T-helper 1 cell treated with Interleukin-12 subunit alpha and Interleukin-12 subunit beta and Interleukin-4 antibody, amounts not matched to agents 30 ng/mL and 1 ng/mL, for 36 hours (primary cell): Measurements from ENCODE around the gene ATG16L1. TPM values are rescaled to one million over a fixed set of nuclear protein-coding genes. Genes with fewer than 3 reads are reported as not detected.

ENCODE experiments used
- intact Hi-C: fragments of 100-400 bp; cut with micrococcal nuclease; formaldehyde crosslinking; loops from one replicate; pipeline ENCODE4 v1.15.1; 2024
- total RNA-seq: library from RNA; stranded (reverse); gene quantifications from 2 replicates; pipeline ENCODE4 v1.2.3, GENCODE V29; 2022

Gene ATG16L1
- total RNA-seq, 1 donor from 2014 or later: 57.1 TPM

- intact Hi-C loops: no loop called here
Observed at GRCh38 chr2:233226511-233227031, 24.9 kb upstream of the ATG16L1 start.

GRCh38 chr2:233227346-233227978 lies 24.0 kb upstream of the ATG16L1 start:
- intact Hi-C loops: no loop called here

- intact Hi-C loops: no loop called here
Observed at GRCh38 chr2:233228376-233228775, 23.1 kb upstream of the ATG16L1 start.

- intact Hi-C loops: loop anchor here (1.0 to 5.0 kb wide), 3 partner anchors 9 to 36 kb away; no protein-coding TSS in a partner anchor
Observed at GRCh38 chr2:233233618-233234230, 17.7 kb upstream of the ATG16L1 start.

GRCh38 chr2:233234264-233234663 lies 17.2 kb upstream of the ATG16L1 start:
- intact Hi-C loops: loop anchor here (1.0 to 5.0 kb wide), 3 partner anchors 8 to 37 kb away; no protein-coding TSS in a partner anchor

GRCh38 chr2:233234996-233235395 lies 16.5 kb upstream of the ATG16L1 start:
- intact Hi-C loops: loop anchor here (1.0 to 5.0 kb wide), 3 partner anchors 7 to 38 kb away; no protein-coding TSS in a partner anchor

- intact Hi-C loops: no loop called here
Observed at GRCh38 chr2:233235977-233236376, 15.5 kb upstream of the ATG16L1 start.

- intact Hi-C loops: no loop called here
Observed at GRCh38 chr2:233236820-233237589, 14.5 kb upstream of the ATG16L1 start.

GRCh38 chr2:233240897-233241296 lies 10.6 kb upstream of the ATG16L1 start:
- intact Hi-C loops: no loop called here

- intact Hi-C loops: loop anchor here (1.0 kb wide), 1 partner anchor 8 kb away; no protein-coding TSS in a partner anchor
Observed at GRCh38 chr2:233241803-233242202, 9.7 kb upstream of the ATG16L1 start.

- intact Hi-C loops: loop anchor here (1.0 kb wide), 1 partner anchor 8 kb away; no protein-coding TSS in a partner anchor
Observed at GRCh38 chr2:233242231-233242927, 9.1 kb upstream of the ATG16L1 start.

- intact Hi-C loops: no loop called here
Observed at GRCh38 chr2:233243348-233243747, 8.1 kb upstream of the ATG16L1 start.

GRCh38 chr2:233244818-233245217 lies 6.7 kb upstream of the ATG16L1 start:
- intact Hi-C loops: no loop called here

- intact Hi-C loops: no loop called here
Observed at GRCh38 chr2:233245406-233245805, 6.1 kb upstream of the ATG16L1 start.

GRCh38 chr2:233247116-233247515 lies 4.4 kb upstream of the ATG16L1 start:
- intact Hi-C loops: no loop called here

- intact Hi-C loops: no loop called here
Observed at GRCh38 chr2:233247744-233248143, 3.7 kb upstream of the ATG16L1 start.

GRCh38 chr2:233248999-233249398 lies 2.5 kb upstream of the ATG16L1 start:
- intact Hi-C loops: no loop called here

GRCh38 chr2:233250568-233250967 lies 905 bp upstream of the ATG16L1 start:
- intact Hi-C loops: loop anchor here (5.0 to 10.0 kb wide), 7 partner anchors 73 to 1626 kb away; partner anchors contain the start of genes EIF4E2, GIGYF2, PTMA and TIGD1

- intact Hi-C loops: loop anchor here (1.0 to 10.0 kb wide), 17 partner anchors 17 to 1626 kb away; partner anchors contain the start of genes EIF4E2, GIGYF2, INPP5D and PTMA
Observed at GRCh38 chr2:233250985-233251305, 528 bp upstream of the ATG16L1 start.

- intact Hi-C loops: loop anchor here (5.0 to 10.0 kb wide), 7 partner anchors 75 to 1627 kb away; partner anchors contain the start of genes EIF4E2, GIGYF2, PTMA and TIGD1
Observed at GRCh38 chr2:233252227-233252626, 754 bp downstream of the ATG16L1 start.

- intact Hi-C loops: loop anchor here (10.0 kb wide), 1 partner anchor 1630 kb away; no protein-coding TSS in a partner anchor
Observed at GRCh38 chr2:233255151-233255550, 3.7 kb downstream of the ATG16L1 start.
